ENCODE measurements around the gene RNFT2.

Gene RNFT2

GRCh38 chr12:116838365-116838764 lies 100.2 kb downstream of the RNFT2 start:
- DNase-seq: no peak

GRCh38 chr12:116839287-116839830 lies 101.2 kb downstream of the RNFT2 start:
- no peak for DNase-seq

- DNase-seq: no peak
These were observed 105.0 kb downstream of the RNFT2 start for GRCh38 chr12:116843085-116843484.

GRCh38 chr12:116849216-116849615 lies 111.1 kb downstream of the RNFT2 start:
- no peak for DNase-seq

GRCh38 chr12:116852303-116852702 lies 114.2 kb downstream of the RNFT2 start:
- DNase-seq: no peak

- no peak for DNase-seq
These were observed 115.4 kb downstream of the RNFT2 start for GRCh38 chr12:116853507-116853906.

GRCh38 chr12:116855744-116856470 lies 117.8 kb downstream of the RNFT2 start:
- DNase-seq: no peak

GRCh38 chr12:116856729-116857128 lies 118.6 kb downstream of the RNFT2 start:
- DNase-seq: no peak

- no peak for DNase-seq
These were observed 121.0 kb downstream of the RNFT2 start for GRCh38 chr12:116859079-116859478.

GRCh38 chr12:116860263-116860662 lies 122.1 kb downstream of the RNFT2 start:
- DNase-seq: no peak

GRCh38 chr12:116861320-116861719 lies 123.2 kb downstream of the RNFT2 start:
- DNase-seq: peak; percentile 87

GRCh38 chr12:116862167-116862566 lies 124.1 kb downstream of the RNFT2 start:
- DNase-seq: no peak

GRCh38 chr12:116863275-116863767 lies 125.2 kb downstream of the RNFT2 start:
- peak; percentile 59 for DNase-seq

GRCh38 chr12:116864371-116865160 lies 126.5 kb downstream of the RNFT2 start:
- DNase-seq: peak; percentile 90

- DNase-seq: no peak
These were observed 129.4 kb downstream of the RNFT2 start for GRCh38 chr12:116867523-116867922.

- no peak for DNase-seq
These were observed 132.2 kb downstream of the RNFT2 start for GRCh38 chr12:116870306-116870705.

- no peak for DNase-seq
These were observed 136.3 kb downstream of the RNFT2 start for GRCh38 chr12:116874324-116874995.

- DNase-seq: no peak
These were observed 138.2 kb downstream of the RNFT2 start for GRCh38 chr12:116876151-116876869.

- DNase-seq: no peak
These were observed 140.7 kb downstream of the RNFT2 start for GRCh38 chr12:116878567-116879508.

GRCh38 chr12:116879509-116880212 lies 141.5 kb downstream of the RNFT2 start:
- DNase-seq: no peak

Data from fibroblast of upper back skin (primary cell).